HCT116 (cell line): Measurements from ENCODE around the gene LRP4. TPM values are rescaled to one million over a fixed set of nuclear protein-coding genes. Genes with fewer than 3 reads are reported as not detected.

ENCODE experiments used
- ATAC-seq: fragments of 200-7000 bp; cut with Tn5 transposase; 2 replicates; pipeline ENCODE4 v1.9.1; 2020; ENCODE audit warnings: mild to moderate bottlenecking, moderate library complexity
- BruUV-seq: library from RNA; stranded (reverse); fragments of 400-500 nt; replicated peaks from 2 replicates; lab custom pipeline; 2021; lab: Mats Ljungman, UMichigan
- CTCF ChIA-PET: fragments of 300-600 bp; sonication (Branson Sonifier 250); formaldehyde crosslinking; loops from one replicate; lab custom pipeline; 2021; ENCODE audit warnings: antibody characterized with exemption; lab: Charles Lee
- POLR2A ChIA-PET: fragments of 300-600, 350-600 bp; sonication (Branson Sonifier 250); formaldehyde crosslinking; loops from one replicate; lab custom pipeline; 2021; ENCODE audit warnings: antibody characterized with exemption; lab: Charles Lee
- RAD21 ChIA-PET, 2 experiments: fragments of 300-600 bp; sonication (Branson Sonifier 250); formaldehyde crosslinking; loops; one replicate each; lab custom pipeline; 2023; ENCODE audit warnings: low total read pairs in 2 of 2; ENCODE audit not compliant: uncharacterized antibody in 2 of 2, unreplicated experiment in 2 of 2, low non-redundant PET in 1 of 2; lab: Charles Lee
- DNase-seq: peaks from one replicate; pipeline ENCODE4 v3.0.0-alpha.2; 2010; ENCODE audit warnings: low read depth, low spot score
- H2AFZ ChIP-seq: fragments of 200-600 bp; shearing (Covaris generic), sonication (generic); 2 replicates; pipeline ENCODE4 v1.6.1; 2017; ENCODE audit warnings: low read depth, mixed run types, mixed read lengths, antibody characterized with exemption, low read length; ENCODE audit not compliant: poor library complexity, severe bottlenecking
- H3K27ac ChIP-seq: 2 replicates; pipeline ENCODE4 v1.5.1; 2012; ENCODE audit warnings: low read depth, low read length
- H3K27me3 ChIP-seq: fragments of 200-600 bp; sonication (generic); 2 replicates; pipeline ENCODE4 v1.6.1; 2016; ENCODE audit warnings: mixed run types, low read length, mixed read lengths; ENCODE audit not compliant: insufficient read depth
- H3K36me3 ChIP-seq, 2 experiments: fragments of 200-500 bp in 1 of 2; fragments of 200-600 bp in 1 of 2; sonication (Bioruptor generic) in 1 of 2; sonication (generic) in 1 of 2; 2 replicates each; pipeline versions ENCODE4 v1.5.1 to v1.6.1; 2014 to 2016; ENCODE audit warnings: low read length in 2 of 2, inconsistent platforms in 1 of 2, mixed read lengths in 1 of 2, mixed run types in 1 of 2; ENCODE audit not compliant: insufficient read depth in 2 of 2, control insufficient read depth in 1 of 2
- H3K4me1 ChIP-seq, 2 experiments: fragments of 200-600 bp in 1 of 2; sonication (generic) in 1 of 2; 2 replicates each; pipeline versions ENCODE4 v1.5.1 to v1.6.1; 2012 to 2017; ENCODE audit warnings: low read length in 2 of 2, inconsistent platforms in 1 of 2, mild to moderate bottlenecking in 1 of 2, mixed read lengths in 1 of 2, mixed run types in 1 of 2, moderate library complexity in 1 of 2; ENCODE audit not compliant: insufficient read depth in 2 of 2, control insufficient read depth in 1 of 2
- H3K4me2 ChIP-seq: fragments of 200-600 bp; sonication (generic); 2 replicates; pipeline ENCODE4 v1.6.1; 2017; ENCODE audit warnings: mixed run types, low read length, mixed read lengths
- H3K4me3 ChIP-seq, 2 experiments: fragments of 200-600 bp in 1 of 2; sonication (generic) in 1 of 2; replicated peaks in 1 of 2; 2 replicates each; pipeline ENCODE4 v1.5.1; 2011 to 2016; ENCODE audit warnings: low read length in 2 of 2, control low read depth in 1 of 2, low read depth in 1 of 2, mild to moderate bottlenecking in 1 of 2, mixed read lengths in 1 of 2, mixed run types in 1 of 2
- H3K79me2 ChIP-seq: fragments of 200-600 bp; sonication (generic); 2 replicates; pipeline ENCODE4 v1.6.1; 2017; ENCODE audit warnings: mild to moderate bottlenecking, mixed run types, low read length, moderate library complexity, mixed read lengths; ENCODE audit not compliant: insufficient read depth
- H3K9ac ChIP-seq: fragments of 200-600 bp; sonication (generic); 2 replicates; pipeline ENCODE4 v1.6.1; 2016; ENCODE audit warnings: low read length, mixed read lengths
- H3K9me2 ChIP-seq: fragments of 200-600 bp; sonication (generic), shearing (Covaris generic); 2 replicates; pipeline ENCODE4 v1.6.1; 2017; ENCODE audit warnings: mixed run types, mild to moderate bottlenecking, moderate library complexity; ENCODE audit not compliant: insufficient read depth
- H3K9me3 ChIP-seq, 2 experiments: fragments of 200-500 bp in 1 of 2; fragments of 200-600 bp in 1 of 2; sonication (Bioruptor generic) in 1 of 2; sonication (generic) in 1 of 2; 2 replicates each; pipeline ENCODE4 v1.6.1; 2014 to 2017; ENCODE audit warnings: low read length in 2 of 2, mixed read lengths in 2 of 2, inconsistent platforms in 1 of 2, low read depth in 1 of 2, mild to moderate bottlenecking in 1 of 2, mixed run types in 1 of 2, moderate library complexity in 1 of 2; ENCODE audit not compliant: control insufficient read depth in 1 of 2, insufficient read depth in 1 of 2
- H4K20me1 ChIP-seq: fragments of 200-600 bp; sonication (generic), shearing (Covaris generic); 2 replicates; pipeline ENCODE4 v1.6.1; 2017; ENCODE audit warnings: mixed run types, mild to moderate bottlenecking, moderate library complexity; ENCODE audit not compliant: insufficient read depth
- EZH2 ChIP-seq: fragments of 200-600 bp; sonication (generic); IDR thresholded peaks from 2 replicates; pipeline ENCODE4 v1.6.1; 2017; ENCODE audit warnings: antibody characterized with exemption, mixed run types
- EZH2phosphoT487 ChIP-seq: fragments of 200-600 bp; IDR thresholded peaks from 2 replicates; pipeline ENCODE4 v1.6.1; 2018; ENCODE audit warnings: antibody characterized with exemption, borderline replicate concordance
- POLR2A ChIP-seq: IDR thresholded peaks from 2 replicates; pipeline ENCODE4 v1.7.0; 2011; ENCODE audit warnings: borderline replicate concordance; ENCODE audit not compliant: insufficient read depth, insufficient read length; ENCODE audit errors: extremely low read depth
- POLR2AphosphoS5 ChIP-seq: IDR thresholded peaks from 2 replicates; pipeline ENCODE4 v1.6.1; 2011; ENCODE audit warnings: mild to moderate bottlenecking, low read depth, low read length, moderate library complexity
- RAD21 ChIP-seq: IDR thresholded peaks from 2 replicates; pipeline ENCODE4 v1.6.1; 2012; ENCODE audit warnings: low read depth, mild to moderate bottlenecking
- SIN3A ChIP-seq: IDR thresholded peaks from 2 replicates; pipeline ENCODE4 v1.6.1; 2012; ENCODE audit warnings: low read depth
- SP1 ChIP-seq: IDR thresholded peaks from 2 replicates; pipeline ENCODE4 v1.6.1; 2012; ENCODE audit warnings: low read depth
- SRF ChIP-seq: IDR thresholded peaks from 2 replicates; pipeline ENCODE4 v1.6.1; 2012; ENCODE audit warnings: low read depth
- TCF7L2 ChIP-seq: IDR thresholded peaks from 2 replicates; pipeline ENCODE4 v1.7.0; 2011; ENCODE audit warnings: borderline replicate concordance, inconsistent platforms; ENCODE audit not compliant: insufficient read depth, insufficient read length; ENCODE audit errors: extremely low read depth
- YY1 ChIP-seq: IDR thresholded peaks from 2 replicates; pipeline ENCODE4 v1.6.1; 2011; ENCODE audit warnings: low read length, low read depth, moderate library complexity, mild to moderate bottlenecking; ENCODE audit not compliant: insufficient replicate concordance; ENCODE audit errors: extremely low read depth
- ZFX ChIP-seq: fragments of 450-650 bp; IDR thresholded peaks from 2 replicates; pipeline ENCODE4 v1.6.1; 2017
- ZNF274 ChIP-seq: fragments of 200-500 bp; sonication (Bioruptor generic); IDR thresholded peaks from 2 replicates; pipeline ENCODE4 v1.6.1; 2014; ENCODE audit warnings: mild to moderate bottlenecking, low read depth, low read length, inconsistent platforms
- intact Hi-C: fragments of 100-400 bp; cut with micrococcal nuclease; formaldehyde crosslinking; loops from 2 replicates; pipeline ENCODE4 v1.10.0; 2022
- total RNA-seq: library from RNA; stranded (reverse); gene quantifications from one replicate; pipeline ENCODE4 v1.2.1, GENCODE V29; 2021; ENCODE audit not compliant: unreplicated experiment
- TF ChIP-seq, protein P1 (sequence below): IDR thresholded peaks from 2 replicates; pipeline ENCODE4 v1.6.1; 2011; ENCODE audit warnings: mild to moderate bottlenecking, low read length, moderate library complexity; ENCODE audit not compliant: insufficient replicate concordance; ENCODE audit errors: extremely low read depth
- TF ChIP-seq, protein P2 (sequence below): IDR thresholded peaks from 2 replicates; pipeline ENCODE4 v1.6.1; 2012; ENCODE audit warnings: low read depth

Gene LRP4
- total RNA-seq, 1 experiment from 2014 or later, result 7.4 TPM

DNA sequence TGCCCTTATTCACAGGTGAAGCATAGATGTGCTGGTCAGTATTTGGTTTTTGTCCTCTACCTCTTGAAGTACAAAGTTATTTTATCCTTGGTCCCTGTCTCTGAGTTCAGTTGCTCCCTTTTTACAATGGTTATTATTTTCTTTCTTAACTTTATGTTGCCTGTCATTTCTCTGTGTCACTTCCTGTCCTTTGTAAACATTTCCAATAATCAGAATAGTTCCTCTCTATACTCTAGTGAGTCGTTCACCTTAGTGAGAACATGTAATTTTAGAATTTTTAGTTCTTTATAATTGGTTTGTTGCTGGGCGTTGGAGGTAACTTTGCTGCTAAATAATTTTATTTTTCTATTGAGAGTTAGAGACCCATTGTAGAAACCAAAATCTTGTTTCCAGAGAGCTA is 34.2 kb upstream of the LRP4 start:
- H4K20me1 ChIP-seq, result no peaks in the 10 kb centered on the region
- H3K4me1 ChIP-seq, result no peaks in the 10 kb centered on the region
- no peaks in the 10 kb centered on the region for H3K79me2 ChIP-seq
- POLR2A ChIA-PET, result no interaction called here
- H3K4me2 ChIP-seq, result no peak overlapping the region
- H3K9me2 ChIP-seq, result no peaks in the 10 kb centered on the region
- no peak for DNase-seq
- H3K9ac ChIP-seq, result no peak overlapping the region
- TF ChIP-seq POLR2A (no peak), ZFX (no peak), SIN3A (no peak), ZNF274 (no peak), TCF7L2 (no peak), YY1 (no peak), SRF (no peak), EZH2 (no peak), SP1 (no peak), RAD21 (no peak), POLR2AphosphoS5 (no peak), EZH2phosphoT487 (no peak)
- TF ChIP-seq, protein P1, sequence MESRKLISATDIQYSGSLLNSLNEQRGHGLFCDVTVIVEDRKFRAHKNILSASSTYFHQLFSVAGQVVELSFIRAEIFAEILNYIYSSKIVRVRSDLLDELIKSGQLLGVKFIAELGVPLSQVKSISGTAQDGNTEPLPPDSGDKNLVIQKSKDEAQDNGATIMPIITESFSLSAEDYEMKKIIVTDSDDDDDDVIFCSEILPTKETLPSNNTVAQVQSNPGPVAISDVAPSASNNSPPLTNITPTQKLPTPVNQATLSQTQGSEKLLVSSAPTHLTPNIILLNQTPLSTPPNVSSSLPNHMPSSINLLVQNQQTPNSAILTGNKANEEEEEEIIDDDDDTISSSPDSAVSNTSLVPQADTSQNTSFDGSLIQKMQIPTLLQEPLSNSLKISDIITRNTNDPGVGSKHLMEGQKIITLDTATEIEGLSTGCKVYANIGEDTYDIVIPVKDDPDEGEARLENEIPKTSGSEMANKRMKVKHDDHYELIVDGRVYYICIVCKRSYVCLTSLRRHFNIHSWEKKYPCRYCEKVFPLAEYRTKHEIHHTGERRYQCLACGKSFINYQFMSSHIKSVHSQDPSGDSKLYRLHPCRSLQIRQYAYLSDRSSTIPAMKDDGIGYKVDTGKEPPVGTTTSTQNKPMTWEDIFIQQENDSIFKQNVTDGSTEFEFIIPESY, result no peak
- TF ChIP-seq, protein P2, sequence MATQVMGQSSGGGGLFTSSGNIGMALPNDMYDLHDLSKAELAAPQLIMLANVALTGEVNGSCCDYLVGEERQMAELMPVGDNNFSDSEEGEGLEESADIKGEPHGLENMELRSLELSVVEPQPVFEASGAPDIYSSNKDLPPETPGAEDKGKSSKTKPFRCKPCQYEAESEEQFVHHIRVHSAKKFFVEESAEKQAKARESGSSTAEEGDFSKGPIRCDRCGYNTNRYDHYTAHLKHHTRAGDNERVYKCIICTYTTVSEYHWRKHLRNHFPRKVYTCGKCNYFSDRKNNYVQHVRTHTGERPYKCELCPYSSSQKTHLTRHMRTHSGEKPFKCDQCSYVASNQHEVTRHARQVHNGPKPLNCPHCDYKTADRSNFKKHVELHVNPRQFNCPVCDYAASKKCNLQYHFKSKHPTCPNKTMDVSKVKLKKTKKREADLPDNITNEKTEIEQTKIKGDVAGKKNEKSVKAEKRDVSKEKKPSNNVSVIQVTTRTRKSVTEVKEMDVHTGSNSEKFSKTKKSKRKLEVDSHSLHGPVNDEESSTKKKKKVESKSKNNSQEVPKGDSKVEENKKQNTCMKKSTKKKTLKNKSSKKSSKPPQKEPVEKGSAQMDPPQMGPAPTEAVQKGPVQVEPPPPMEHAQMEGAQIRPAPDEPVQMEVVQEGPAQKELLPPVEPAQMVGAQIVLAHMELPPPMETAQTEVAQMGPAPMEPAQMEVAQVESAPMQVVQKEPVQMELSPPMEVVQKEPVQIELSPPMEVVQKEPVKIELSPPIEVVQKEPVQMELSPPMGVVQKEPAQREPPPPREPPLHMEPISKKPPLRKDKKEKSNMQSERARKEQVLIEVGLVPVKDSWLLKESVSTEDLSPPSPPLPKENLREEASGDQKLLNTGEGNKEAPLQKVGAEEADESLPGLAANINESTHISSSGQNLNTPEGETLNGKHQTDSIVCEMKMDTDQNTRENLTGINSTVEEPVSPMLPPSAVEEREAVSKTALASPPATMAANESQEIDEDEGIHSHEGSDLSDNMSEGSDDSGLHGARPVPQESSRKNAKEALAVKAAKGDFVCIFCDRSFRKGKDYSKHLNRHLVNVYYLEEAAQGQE, result no peak
- TF ChIP-seq, all 23 proteins: peak for 0
- no peak overlapping the region for H3K4me3 ChIP-seq
- BruUV-seq, result no TSS peak
- H3K9me3 ChIP-seq, result no peaks in the 10 kb centered on the region
- CTCF ChIA-PET, result no interaction called here
- no peaks in the 10 kb centered on the region for H3K27me3 ChIP-seq
- no peak overlapping the region for H2AFZ ChIP-seq
- no peak overlapping the region for H3K27ac ChIP-seq
- RAD21 ChIA-PET, result no interaction called here
- H3K36me3 ChIP-seq, result no peaks in the 10 kb centered on the region
- no peak for ATAC-seq
- intact Hi-C loops, result no loop called here
